Measurements from ENCODE around the gene GPC6. TPM values are rescaled to one million over a fixed set of nuclear protein-coding genes. Genes with fewer than 3 reads are reported as not detected.

The GPC6 gene
- total RNA-seq, 1 experiment from 2014 or later: not detected

DNA sequence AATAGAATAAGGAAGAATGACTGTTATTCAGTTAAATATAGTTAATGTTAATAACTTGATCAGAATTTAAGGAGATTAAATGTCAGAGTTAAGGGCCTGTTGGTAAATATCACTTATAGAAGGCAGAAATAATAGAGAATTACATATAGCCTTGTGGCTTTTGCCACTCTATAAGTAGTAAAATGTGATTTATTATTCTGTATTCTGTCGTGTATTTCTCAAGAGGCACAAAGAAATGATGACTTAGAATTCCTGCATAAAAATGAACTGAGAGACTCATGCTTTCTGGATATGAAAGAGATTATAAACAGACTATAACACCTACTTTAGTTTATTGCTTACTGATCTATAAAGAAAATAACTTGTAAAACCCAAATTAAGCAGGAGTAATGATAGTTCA lies 40.1 kb downstream of the GPC6 start:
- BruUV-seq (replicated peaks): no TSS peak
- DNase-seq: no peak
- Histone ChIP-seq H3K4me2 (no peak overlapping the region), H3K9me2 (ENCODE audit: insufficient read depth) (no peaks in the 10 kb centered on the region; the same call in 1 of the 2 replicates), H3K4me3 (no peak overlapping the region), H3K79me2 (ENCODE audit: low read depth) (no peaks in the 10 kb centered on the region), H3K4me1 (replicated peaks; ENCODE audit: insufficient read depth) (no peaks in the 10 kb centered on the region), H3K9me3 (ENCODE audit: insufficient read depth, low read depth) (no peaks in the 10 kb centered on the region), H2AFZ (no peak overlapping the region), H3K27ac (no peak overlapping the region), H3F3A (ENCODE audit: insufficient read depth, low read depth) (no peaks in the 10 kb centered on the region), H3K27me3 (ENCODE audit: insufficient read depth, low read depth) (no peaks in the 10 kb centered on the region), H3K36me3 (ENCODE audit: low read depth) (no peaks in the 10 kb centered on the region), H4K20me1 (ENCODE audit: insufficient read depth) (no peaks in the 10 kb centered on the region)
- POLR2A ChIA-PET (ENCODE audit: unreplicated experiment): no interaction called here
- TF ChIP-seq, protein P1, sequence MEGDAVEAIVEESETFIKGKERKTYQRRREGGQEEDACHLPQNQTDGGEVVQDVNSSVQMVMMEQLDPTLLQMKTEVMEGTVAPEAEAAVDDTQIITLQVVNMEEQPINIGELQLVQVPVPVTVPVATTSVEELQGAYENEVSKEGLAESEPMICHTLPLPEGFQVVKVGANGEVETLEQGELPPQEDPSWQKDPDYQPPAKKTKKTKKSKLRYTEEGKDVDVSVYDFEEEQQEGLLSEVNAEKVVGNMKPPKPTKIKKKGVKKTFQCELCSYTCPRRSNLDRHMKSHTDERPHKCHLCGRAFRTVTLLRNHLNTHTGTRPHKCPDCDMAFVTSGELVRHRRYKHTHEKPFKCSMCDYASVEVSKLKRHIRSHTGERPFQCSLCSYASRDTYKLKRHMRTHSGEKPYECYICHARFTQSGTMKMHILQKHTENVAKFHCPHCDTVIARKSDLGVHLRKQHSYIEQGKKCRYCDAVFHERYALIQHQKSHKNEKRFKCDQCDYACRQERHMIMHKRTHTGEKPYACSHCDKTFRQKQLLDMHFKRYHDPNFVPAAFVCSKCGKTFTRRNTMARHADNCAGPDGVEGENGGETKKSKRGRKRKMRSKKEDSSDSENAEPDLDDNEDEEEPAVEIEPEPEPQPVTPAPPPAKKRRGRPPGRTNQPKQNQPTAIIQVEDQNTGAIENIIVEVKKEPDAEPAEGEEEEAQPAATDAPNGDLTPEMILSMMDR (conservative IDR thresholded peaks at IDR 0.05): no peak
- no peak for TF ChIP-seq EZH2 (IDR thresholded peaks at IDR 0.05; ENCODE audit: low read depth)
- CTCF ChIA-PET: no interaction called here
- intact Hi-C loops (cut with micrococcal nuclease; ENCODE audit: unreplicated experiment): no loop called here

DNA sequence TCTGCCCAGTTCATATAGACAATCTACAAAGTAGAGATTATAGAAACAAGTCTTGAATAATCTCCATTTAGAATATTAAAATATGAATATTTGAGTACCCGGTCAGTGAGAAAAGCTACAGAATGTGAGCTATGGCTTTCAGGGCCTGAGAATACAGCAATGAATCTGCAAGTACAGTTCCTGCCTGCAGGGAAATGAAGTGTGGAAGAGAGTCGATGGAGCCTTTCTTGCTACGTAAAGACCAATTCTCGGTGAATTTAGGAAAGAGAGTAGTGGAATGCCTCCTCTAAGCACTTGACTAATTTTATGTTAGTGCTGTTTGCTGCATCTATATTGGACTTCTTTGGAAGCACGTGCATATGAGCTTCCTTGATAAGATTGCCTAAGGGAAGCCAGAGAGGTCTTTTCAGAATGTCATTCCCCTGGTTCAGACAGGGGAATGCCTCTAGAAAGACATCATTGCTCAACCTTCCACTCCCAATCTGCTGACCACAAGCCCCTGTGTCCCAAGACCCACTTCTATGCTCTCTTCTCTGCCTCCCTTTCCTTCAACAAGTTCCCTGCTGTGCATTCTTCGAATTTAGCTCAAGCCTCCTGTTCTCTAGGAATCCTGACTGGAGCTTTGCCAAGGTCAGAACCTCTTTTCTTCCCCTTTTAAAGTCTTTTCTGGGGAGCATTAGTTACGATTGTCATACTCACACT lies 41.9 kb downstream of the GPC6 start:
- DNase-seq: no peak
- intact Hi-C loops (cut with micrococcal nuclease; ENCODE audit: unreplicated experiment): no loop called here
- Histone ChIP-seq H3K4me2 (no peak overlapping the region), H4K20me1 (ENCODE audit: insufficient read depth) (no peaks in the 10 kb centered on the region), H2AFZ (no peak overlapping the region), H3K4me1 (replicated peaks; ENCODE audit: insufficient read depth) (no peaks in the 10 kb centered on the region), H3K9me2 (ENCODE audit: insufficient read depth) (no peaks in the 10 kb centered on the region; the same call in 1 of the 2 replicates), H3K4me3 (no peak overlapping the region), H3K79me2 (ENCODE audit: low read depth) (no peaks in the 10 kb centered on the region), H3K9me3 (ENCODE audit: insufficient read depth, low read depth) (no peaks in the 10 kb centered on the region), H3F3A (ENCODE audit: insufficient read depth, low read depth) (no peaks in the 10 kb centered on the region), H3K27me3 (ENCODE audit: insufficient read depth, low read depth) (no peaks in the 10 kb centered on the region), H3K36me3 (ENCODE audit: low read depth) (no peaks in the 10 kb centered on the region), H3K27ac (no peak overlapping the region)
- ChIA-PET POLR2A (ENCODE audit: unreplicated experiment) (no interaction called here), CTCF (no interaction called here)
- no TSS peak for BruUV-seq (replicated peaks)
- TF ChIP-seq EZH2 (IDR thresholded peaks at IDR 0.05; ENCODE audit: low read depth): no peak
- TF ChIP-seq, protein P1 (conservative IDR thresholded peaks at IDR 0.05): no peak

DNA sequence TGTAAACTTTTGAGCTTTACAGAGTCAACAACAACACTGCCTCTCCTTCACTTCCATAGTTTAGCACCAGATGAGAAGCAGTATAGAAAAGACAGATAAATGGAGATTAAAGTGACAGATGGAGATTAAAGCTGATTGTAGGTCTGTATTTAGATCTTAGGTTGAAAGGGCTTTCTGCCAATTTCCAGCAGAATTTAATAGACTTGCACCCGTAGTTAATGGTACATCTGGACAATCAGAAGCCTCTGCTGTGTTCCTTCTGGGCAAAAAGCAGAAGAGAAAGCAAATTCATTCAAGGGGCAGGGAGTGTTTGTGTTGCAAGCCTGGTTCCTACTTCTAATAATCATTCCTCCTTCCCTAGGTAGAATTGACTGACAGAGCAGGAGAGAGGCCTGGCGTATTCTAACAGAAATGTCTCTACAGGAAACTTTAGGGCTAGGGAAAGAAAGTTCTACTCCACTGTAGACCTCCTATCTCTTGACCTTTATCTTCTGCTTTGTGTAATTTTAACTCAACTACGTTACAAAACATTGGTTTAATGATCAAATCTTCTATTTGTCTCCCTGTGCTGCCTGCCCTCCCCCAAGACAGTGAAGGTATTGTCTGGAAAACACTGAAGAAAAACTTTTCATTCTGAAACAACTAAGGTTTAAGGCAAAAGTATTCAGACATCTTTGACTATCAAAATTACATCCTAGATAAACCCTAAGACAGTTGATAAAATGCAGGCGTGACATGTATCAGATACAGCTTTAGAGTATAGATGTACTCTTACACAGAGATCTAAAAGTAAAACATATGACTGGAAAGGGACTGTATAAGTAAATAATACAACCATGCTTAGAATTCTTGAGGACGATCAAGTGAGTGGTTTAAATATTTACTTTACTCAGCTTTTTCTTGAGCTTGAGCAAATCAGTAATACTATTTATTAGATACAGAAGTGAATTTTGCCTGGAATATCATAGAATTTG lies 44.4 kb downstream of the GPC6 start:
- Histone ChIP-seq H3K79me2 (ENCODE audit: low read depth) (no peaks in the 10 kb centered on the region), H2AFZ (no peak overlapping the region), H3K9me3 (ENCODE audit: insufficient read depth, low read depth) (no peaks in the 10 kb centered on the region), H3K4me1 (replicated peaks; ENCODE audit: insufficient read depth) (no peaks in the 10 kb centered on the region), H3K27me3 (ENCODE audit: insufficient read depth, low read depth) (no peaks in the 10 kb centered on the region), H3K27ac (no peak overlapping the region), H3K4me2 (no peak overlapping the region), H4K20me1 (ENCODE audit: insufficient read depth) (no peaks in the 10 kb centered on the region), H3K4me3 (no peak overlapping the region), H3F3A (ENCODE audit: insufficient read depth, low read depth) (no peaks in the 10 kb centered on the region), H3K9me2 (ENCODE audit: insufficient read depth) (no peaks in the 10 kb centered on the region; the same call in 1 of the 2 replicates), H3K36me3 (ENCODE audit: low read depth) (no peaks in the 10 kb centered on the region)
- intact Hi-C loops (cut with micrococcal nuclease; ENCODE audit: unreplicated experiment): no loop called here
- no TSS peak for BruUV-seq (replicated peaks)
- ChIA-PET POLR2A (ENCODE audit: unreplicated experiment) (no interaction called here), CTCF (no interaction called here)
- TF ChIP-seq, protein P1 (conservative IDR thresholded peaks at IDR 0.05): no peak
- TF ChIP-seq EZH2 (IDR thresholded peaks at IDR 0.05; ENCODE audit: low read depth): no peak
- DNase-seq: no peak
